ENCODE results near the gene NEO1.

Gene NEO1

DNA sequence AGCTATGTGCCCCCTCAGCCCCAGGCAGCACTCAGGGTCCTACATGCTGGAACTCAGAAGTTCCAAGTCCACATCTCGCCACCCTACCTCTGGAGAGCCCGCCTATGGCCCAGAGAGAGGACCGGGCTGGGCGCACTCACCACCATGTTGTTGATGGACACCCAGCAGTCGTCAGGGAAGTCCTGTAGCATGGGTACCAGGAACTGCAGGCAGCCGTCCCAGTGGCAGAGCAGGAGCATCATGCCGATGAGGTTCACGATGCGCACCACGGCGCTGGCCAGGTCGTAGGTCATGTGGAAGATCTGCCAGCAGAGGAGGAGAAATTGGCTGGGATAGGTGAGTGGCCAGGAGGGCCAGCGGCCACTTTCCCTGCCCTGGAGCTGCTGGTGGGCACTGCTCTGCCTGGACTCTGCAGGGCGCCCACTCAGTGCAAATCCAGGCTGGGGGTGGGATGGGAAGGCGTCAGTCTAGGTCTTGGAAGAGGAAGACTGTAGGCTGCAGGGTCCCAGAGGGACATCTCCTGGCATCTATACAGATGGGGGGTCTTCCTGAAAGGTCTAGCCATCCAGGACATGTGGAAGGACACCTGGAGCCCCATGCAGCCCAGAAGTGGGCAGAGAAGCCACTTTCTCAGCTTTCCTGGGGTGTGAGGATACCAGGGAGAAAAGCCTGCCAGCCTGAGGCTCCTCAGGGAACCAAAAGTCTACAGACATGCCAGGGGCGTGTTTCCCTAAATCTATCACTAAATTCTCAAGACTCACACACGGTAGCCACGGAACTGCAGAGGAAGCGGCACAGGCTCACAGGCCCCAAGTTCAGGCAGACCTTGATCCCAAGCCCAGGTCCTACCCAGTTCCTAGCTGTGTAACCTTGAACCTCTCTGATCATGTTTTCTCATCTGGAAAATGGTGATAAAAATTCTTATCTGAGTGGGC is 280.0 kb downstream of the NEO1 start:
- no peak for DNase-seq

- no peak for DNase-seq
Observed at GRCh38 chr15:73333001-73333400, 280.7 kb downstream of the NEO1 start.

GRCh38 chr15:73334086-73334485 is 281.8 kb downstream of the NEO1 start:
- no peak for DNase-seq

GRCh38 chr15:73335026-73335425 is 282.8 kb downstream of the NEO1 start:
- DNase-seq = no peak

DNA sequence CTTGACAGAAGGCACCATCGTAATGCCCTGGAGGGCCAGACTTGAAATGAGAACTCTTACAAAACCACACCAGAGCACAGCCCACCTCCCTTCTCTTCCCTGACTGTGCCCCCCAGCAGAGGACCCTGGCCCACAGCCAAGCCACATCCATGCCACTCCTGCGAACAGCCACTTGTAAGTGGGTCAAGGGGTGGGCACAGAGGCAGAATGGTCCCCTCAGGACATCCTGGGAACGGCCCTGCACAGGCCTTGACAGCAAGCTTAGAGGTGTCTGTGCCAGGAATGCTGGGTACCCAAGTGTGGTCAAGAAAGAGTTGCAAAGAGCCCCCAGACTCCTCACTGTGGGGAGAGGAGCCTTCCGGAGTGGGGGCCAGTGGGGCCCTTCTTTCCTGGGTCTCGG is 283.2 kb downstream of the NEO1 start:
- no peak for DNase-seq

DNA sequence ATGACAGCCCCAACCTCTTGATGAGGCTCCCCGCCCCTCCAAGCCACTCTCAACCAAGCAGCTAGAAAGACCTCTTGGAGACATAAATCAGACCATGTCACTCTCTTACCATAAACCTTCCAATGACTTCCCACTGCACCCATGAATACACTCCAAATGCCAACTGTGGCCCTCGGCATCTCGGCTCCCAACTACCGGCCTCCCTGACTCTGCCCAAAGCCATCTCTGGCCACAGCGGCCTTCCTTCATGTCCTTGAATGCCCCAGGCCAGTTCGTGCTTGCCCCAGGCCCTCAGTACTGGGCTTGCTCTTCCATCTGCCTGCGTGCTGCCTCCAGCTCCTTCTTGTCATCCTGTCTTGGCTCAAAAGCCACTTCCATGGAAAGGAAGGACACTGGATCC is 284.5 kb downstream of the NEO1 start:
- no peak for DNase-seq

DNA sequence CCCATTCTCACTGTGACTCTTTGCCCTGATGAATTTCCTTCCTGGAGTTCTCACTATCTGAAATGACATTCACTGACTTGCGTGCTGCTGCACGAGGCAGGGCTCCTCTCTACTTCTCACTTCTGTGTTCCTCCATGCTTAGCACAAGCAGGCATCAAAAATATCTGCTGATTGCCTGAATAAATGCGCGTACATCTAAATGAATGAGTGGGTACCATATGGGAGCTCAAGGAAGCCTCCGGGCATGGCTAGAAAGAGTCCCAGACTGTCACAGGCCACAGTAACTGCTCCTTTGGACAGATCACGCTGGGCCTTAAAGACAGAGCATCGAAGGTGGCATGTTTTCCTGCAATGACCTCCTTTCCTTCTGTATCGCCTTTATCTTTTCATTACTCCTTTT is 284.9 kb downstream of the NEO1 start:
- no peak for DNase-seq

DNA sequence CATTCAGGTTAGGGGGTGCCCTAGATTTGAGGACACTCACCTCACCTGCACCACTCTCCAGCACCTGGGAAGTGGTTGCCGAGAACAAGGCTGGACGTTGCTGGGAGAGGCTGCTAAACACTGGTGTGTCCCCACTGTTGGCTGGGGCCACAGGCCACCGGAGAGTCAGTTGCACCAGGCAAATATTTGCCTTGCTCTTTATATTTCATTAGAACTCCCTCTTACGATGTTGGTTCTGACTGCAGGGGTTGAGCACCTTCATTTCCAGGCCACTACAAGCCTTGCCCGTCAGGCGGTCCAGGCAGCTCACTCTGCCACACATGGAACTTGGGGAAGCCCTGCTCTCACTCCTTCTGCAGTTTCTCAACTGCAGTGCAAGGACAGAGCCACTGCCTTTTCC is 285.8 kb downstream of the NEO1 start:
- DNase-seq = no peak

- DNase-seq = no peak
Observed at GRCh38 chr15:73338606-73339374, 286.5 kb downstream of the NEO1 start.

DNA sequence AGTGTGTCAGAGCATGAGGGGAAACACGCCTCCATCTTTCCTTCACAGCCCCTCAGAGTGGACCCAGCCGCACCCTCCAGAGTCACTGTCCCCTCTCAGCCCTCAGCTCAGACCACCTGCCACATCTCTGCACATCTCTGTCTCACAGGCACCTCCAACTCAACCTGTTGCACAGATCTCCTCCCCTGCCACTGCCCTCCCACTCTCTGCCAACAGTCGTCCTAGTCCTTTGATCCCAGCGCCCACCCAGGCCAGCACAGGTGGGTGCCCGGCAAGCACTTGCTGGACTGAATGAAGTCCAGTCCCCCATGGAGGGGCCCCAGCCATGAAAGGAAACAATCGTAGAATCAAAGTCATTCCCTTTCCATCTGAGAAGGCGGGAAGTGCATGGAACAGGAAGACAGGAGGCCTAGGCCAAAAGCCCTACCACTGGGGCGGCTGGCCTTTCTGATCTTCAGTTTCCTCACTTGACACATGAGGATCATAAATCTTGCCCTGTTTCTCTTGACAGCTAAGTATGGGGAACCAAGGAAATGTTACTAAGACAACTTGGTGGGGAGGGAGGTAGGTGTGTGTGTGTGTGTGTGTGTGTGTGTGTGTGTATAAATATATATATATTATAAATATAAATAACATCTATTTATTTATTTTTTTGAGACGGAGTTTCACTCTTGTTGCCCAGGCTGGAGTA is 288.4 kb downstream of the NEO1 start:
- no peak for DNase-seq

GRCh38 chr15:73341886-73342600 is 289.8 kb downstream of the NEO1 start:
- no peak for DNase-seq

DNA sequence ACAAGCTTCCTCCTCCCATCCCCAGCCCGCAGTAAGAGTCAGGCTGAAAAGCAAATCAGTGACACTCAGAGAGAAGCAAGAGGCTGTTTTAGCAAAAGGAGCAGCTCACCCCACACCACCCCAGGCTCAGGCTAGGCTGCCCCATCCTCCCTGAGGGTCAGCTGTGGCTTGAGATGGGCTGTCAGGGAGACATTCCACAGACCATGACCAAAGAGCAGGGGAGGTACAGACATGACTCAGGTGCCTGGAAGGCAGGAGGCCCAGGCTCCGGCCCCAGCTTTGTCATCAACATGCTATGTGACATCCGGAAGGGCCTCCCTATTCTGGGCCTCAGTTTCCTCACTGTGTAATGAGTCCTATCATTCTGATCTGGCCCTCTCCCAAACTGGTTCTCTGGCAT is 291.8 kb downstream of the NEO1 start:
- no peak for DNase-seq

DNA sequence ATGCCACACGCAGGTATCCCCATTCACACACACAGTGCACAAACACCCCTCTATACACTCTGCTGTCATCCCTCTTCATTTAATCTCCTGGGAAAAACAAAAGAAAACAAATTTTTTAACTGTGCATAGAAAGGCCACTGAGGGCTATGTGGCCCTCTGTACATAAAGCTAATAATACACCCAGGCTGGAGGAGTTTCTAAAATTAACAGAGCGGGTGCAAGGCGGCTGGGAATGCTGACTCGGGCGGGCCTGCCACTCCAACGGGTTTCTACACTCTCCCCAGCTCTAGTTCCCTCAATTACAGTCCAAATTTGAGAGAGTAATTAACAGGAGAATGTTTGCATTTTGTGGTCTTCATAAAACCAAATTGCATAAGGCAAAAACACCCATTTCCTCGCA is 293.4 kb downstream of the NEO1 start:
- DNase-seq = no peak

GRCh38 chr15:73346735-73347312 is 294.6 kb downstream of the NEO1 start:
- DNase-seq = peak; percentile 36

DNA sequence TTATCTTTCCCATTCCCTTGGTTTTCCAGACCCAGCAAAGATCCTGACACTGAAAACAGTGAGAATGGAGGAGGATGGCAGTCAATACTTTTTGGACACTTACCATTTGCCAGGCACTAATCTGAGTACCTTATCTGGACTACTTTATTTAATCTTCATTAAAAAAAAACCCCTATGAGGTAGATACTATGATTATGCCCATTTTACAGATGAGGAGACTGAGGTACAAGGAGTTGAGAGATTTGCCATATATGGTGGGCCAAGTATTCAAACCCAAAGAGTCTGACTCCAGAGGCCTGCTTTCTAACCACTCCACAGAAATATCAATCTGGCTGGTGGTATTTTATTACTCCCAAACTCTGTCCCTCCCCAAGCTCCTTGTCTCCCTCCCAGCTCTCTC is 296.9 kb downstream of the NEO1 start:
- no peak for DNase-seq

- no peak for DNase-seq
Observed at GRCh38 chr15:73352082-73352481, 299.8 kb downstream of the NEO1 start.

DNA sequence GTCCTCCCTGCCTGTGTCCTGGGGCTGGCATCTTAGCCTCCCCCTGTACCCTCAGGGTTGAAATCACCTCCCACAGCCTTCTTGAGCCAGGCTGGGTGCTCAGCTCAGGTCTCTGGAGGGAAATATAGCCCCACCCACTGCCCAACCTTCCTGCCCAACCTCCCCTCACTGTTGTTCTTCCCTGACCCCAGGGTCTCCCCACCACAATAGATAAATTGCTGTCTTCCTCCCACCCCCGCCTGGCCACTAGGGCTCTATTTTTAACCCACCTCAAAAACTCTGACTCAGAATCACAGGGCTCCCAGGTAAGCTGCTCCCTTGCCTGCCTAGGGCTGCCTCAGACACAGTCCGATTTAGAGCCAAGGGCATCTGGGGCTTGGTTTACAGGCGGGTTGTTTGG is 301.5 kb downstream of the NEO1 start:
- DNase-seq = no peak

- DNase-seq = no peak
Observed at GRCh38 chr15:73354241-73354640, 302.0 kb downstream of the NEO1 start.
